ENCODE measurements around the gene OVCH2.

- TF ChIP-seq JUND (IDR thresholded peaks at IDR 0.05): no peak
- TF ChIP-seq, protein P1, sequence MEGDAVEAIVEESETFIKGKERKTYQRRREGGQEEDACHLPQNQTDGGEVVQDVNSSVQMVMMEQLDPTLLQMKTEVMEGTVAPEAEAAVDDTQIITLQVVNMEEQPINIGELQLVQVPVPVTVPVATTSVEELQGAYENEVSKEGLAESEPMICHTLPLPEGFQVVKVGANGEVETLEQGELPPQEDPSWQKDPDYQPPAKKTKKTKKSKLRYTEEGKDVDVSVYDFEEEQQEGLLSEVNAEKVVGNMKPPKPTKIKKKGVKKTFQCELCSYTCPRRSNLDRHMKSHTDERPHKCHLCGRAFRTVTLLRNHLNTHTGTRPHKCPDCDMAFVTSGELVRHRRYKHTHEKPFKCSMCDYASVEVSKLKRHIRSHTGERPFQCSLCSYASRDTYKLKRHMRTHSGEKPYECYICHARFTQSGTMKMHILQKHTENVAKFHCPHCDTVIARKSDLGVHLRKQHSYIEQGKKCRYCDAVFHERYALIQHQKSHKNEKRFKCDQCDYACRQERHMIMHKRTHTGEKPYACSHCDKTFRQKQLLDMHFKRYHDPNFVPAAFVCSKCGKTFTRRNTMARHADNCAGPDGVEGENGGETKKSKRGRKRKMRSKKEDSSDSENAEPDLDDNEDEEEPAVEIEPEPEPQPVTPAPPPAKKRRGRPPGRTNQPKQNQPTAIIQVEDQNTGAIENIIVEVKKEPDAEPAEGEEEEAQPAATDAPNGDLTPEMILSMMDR (IDR thresholded peaks at IDR 0.05; ENCODE audit: low read depth, low read length, missing input control): no peak
- no peak for TF ChIP-seq TAF1 (conservative IDR thresholded peaks at IDR 0.05)
- TF ChIP-seq ZBTB33 (IDR thresholded peaks at IDR 0.05): no peak
- TF ChIP-seq REST (IDR thresholded peaks at IDR 0.05): no peak
- TF ChIP-seq, protein P2, sequence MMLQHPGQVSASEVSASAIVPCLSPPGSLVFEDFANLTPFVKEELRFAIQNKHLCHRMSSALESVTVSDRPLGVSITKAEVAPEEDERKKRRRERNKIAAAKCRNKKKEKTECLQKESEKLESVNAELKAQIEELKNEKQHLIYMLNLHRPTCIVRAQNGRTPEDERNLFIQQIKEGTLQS (IDR thresholded peaks at IDR 0.05): no peak
- no peak for TF ChIP-seq RAD21 (IDR thresholded peaks at IDR 0.05)
- no peak for TF ChIP-seq HNF4G (IDR thresholded peaks at IDR 0.05)
- TF ChIP-seq YY1 (IDR thresholded peaks at IDR 0.05): no peak
- TF ChIP-seq, protein P3, sequence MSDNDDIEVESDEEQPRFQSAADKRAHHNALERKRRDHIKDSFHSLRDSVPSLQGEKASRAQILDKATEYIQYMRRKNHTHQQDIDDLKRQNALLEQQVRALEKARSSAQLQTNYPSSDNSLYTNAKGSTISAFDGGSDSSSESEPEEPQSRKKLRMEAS (IDR thresholded peaks at IDR 0.05): no peak
- no peak for TF ChIP-seq SP1 (IDR thresholded peaks at IDR 0.05)
- no peak for TF ChIP-seq GABPA (IDR thresholded peaks at IDR 0.05 in 1 of 2, conservative IDR thresholded peaks at IDR 0.05 in 1 of 2)
Measured at GRCh38 chr11:7655253-7656217, 50.7 kb downstream of the OVCH2 start.
